Keratinocyte (primary cell): ENCODE data around the gene NOS3. TPM values are rescaled to one million over a fixed set of nuclear protein-coding genes. Genes with fewer than 3 reads are reported as not detected.

Source experiments
- DNase-seq: peaks from one replicate; pipeline ENCODE4 v3.0.0-alpha.2; 2011; ENCODE audit warnings: low read depth, missing footprints, low spot score
- FAIRE-seq: peaks from 2 replicates; lab custom pipeline; 2011; peaks lifted over from hg19 to GRCh38; lab: Jason Lieb, UNC
- H2AFZ ChIP-seq: 2 replicates; pipeline ENCODE4 v1.6.0; 2012; ENCODE audit warnings: low read length, control low read depth, inconsistent platforms; ENCODE audit not compliant: control insufficient read depth
- H3K27ac ChIP-seq: 2 replicates; pipeline ENCODE4 v1.5.1; 2011; ENCODE audit warnings: low read length; ENCODE audit not compliant: control insufficient read depth, insufficient read depth
- H3K27me3 ChIP-seq: 3 replicates; pipeline ENCODE4 v1.6.0; 2011; ENCODE audit warnings: low read length; ENCODE audit not compliant: control insufficient read depth, insufficient read depth; ENCODE audit errors: extremely low read depth
- H3K36me3 ChIP-seq, 2 experiments: 2 replicates in 1 of 2; 3 replicates in 1 of 2; pipeline ENCODE4 v1.5.1; 2011; ENCODE audit warnings: low read length in 2 of 2, mild to moderate bottlenecking in 1 of 2; ENCODE audit not compliant: control insufficient read depth in 2 of 2, insufficient read depth in 2 of 2; ENCODE audit errors: extremely low read depth in 1 of 2
- H3K4me1 ChIP-seq: 3 replicates; pipeline ENCODE4 v1.5.1; 2011; ENCODE audit warnings: low read length; ENCODE audit not compliant: control insufficient read depth, insufficient read depth; ENCODE audit errors: extremely low read depth
- H3K4me2 ChIP-seq: 3 replicates; pipeline ENCODE4 v1.6.0; 2011; ENCODE audit warnings: low read depth, low read length; ENCODE audit not compliant: control insufficient read depth, insufficient read depth; ENCODE audit errors: extremely low read depth
- H3K4me3 ChIP-seq, 3 experiments: fragments of 200-600 bp in 1 of 3; sonication (generic) in 1 of 3; 2 replicates in 2 of 3; 3 replicates in 1 of 3; pipeline ENCODE4 v1.5.1; 2011 to 2016; ENCODE audit warnings: low read length in 3 of 3, mild to moderate bottlenecking in 3 of 3, control low read depth in 2 of 3, inconsistent platforms in 1 of 3, low read depth in 1 of 3, mixed read lengths in 1 of 3, mixed run types in 1 of 3, moderate library complexity in 1 of 3; ENCODE audit not compliant: control insufficient read depth in 2 of 3, insufficient read depth in 2 of 3; ENCODE audit errors: extremely low read depth in 1 of 3
- H3K79me2 ChIP-seq: 2 replicates; pipeline ENCODE4 v1.6.0; 2012; ENCODE audit warnings: low read length; ENCODE audit not compliant: control insufficient read depth, insufficient read depth
- H3K9ac ChIP-seq: 3 replicates; pipeline ENCODE4 v1.6.0; 2011; ENCODE audit warnings: low read length; ENCODE audit not compliant: control insufficient read depth, insufficient read depth; ENCODE audit errors: extremely low read depth
- H3K9me1 ChIP-seq: 3 replicates; pipeline ENCODE4 v1.6.0; 2011; ENCODE audit warnings: low read length; ENCODE audit not compliant: control insufficient read depth, insufficient read depth; ENCODE audit errors: extremely low read depth
- H3K9me3 ChIP-seq: 2 replicates; pipeline ENCODE4 v1.5.1; 2012; ENCODE audit warnings: low read depth, low read length; ENCODE audit not compliant: control insufficient read depth
- H4K20me1 ChIP-seq: 3 replicates; pipeline ENCODE4 v1.6.0; 2011; ENCODE audit warnings: low read length; ENCODE audit not compliant: control insufficient read depth, insufficient read depth; ENCODE audit errors: extremely low read depth
- EZH2 ChIP-seq: IDR thresholded peaks from one replicate; pipeline ENCODE4 v1.6.1; 2012; ENCODE audit warnings: inconsistent platforms, mild to moderate bottlenecking, low read length, moderate library complexity
- dilution Hi-C: fragments of 300-500 bp; cut with MboI; formaldehyde crosslinking; loops from one replicate; pipeline ENCODE4 v1.7.0; 2020; ENCODE audit warnings: low sequenced_read_pairs; ENCODE audit not compliant: extremely low pct_ligation_motif_present
- polyA plus RNA-seq, 5 experiments: library from polyadenylated mRNA; depleted of rRNA in 3 of 5; stranded (reverse) in 3 of 5; stranded (forward) in 1 of 5; unstranded in 1 of 5; fragments of >200 nt; gene quantifications; 1 replicate in 1 of 5; 2 replicates in 3 of 5; 3 replicates in 1 of 5; pipeline versions ENCODE4 v1.2.1 to v1.2.3, GENCODE V29; 2011 to 2012; ENCODE audit warnings: missing spikeins in 2 of 5, low read depth in 1 of 5, low replicate concordance in 1 of 5
- TF ChIP-seq, protein P1 (sequence below), 3 experiments: IDR thresholded peaks in 1 of 3; conservative IDR thresholded peaks in 1 of 3; optimal IDR thresholded peaks in 1 of 3; 2 replicates in 2 of 3; 3 replicates in 1 of 3; pipeline versions ENCODE3 to v1.5.1; 2011; ENCODE audit warnings: low read length in 3 of 3, mild to moderate bottlenecking in 3 of 3, moderate library complexity in 2 of 3, control low read depth in 1 of 3, inconsistent platforms in 1 of 3; ENCODE audit not compliant: insufficient read depth in 2 of 3; ENCODE audit errors: extremely low read depth in 1 of 3

The NOS3 gene
- polyA plus RNA-seq, 1 donor (not counting 4 experiments of a cell fraction or from before 2014, with no cell fraction given) = 0.77 TPM

DNA sequence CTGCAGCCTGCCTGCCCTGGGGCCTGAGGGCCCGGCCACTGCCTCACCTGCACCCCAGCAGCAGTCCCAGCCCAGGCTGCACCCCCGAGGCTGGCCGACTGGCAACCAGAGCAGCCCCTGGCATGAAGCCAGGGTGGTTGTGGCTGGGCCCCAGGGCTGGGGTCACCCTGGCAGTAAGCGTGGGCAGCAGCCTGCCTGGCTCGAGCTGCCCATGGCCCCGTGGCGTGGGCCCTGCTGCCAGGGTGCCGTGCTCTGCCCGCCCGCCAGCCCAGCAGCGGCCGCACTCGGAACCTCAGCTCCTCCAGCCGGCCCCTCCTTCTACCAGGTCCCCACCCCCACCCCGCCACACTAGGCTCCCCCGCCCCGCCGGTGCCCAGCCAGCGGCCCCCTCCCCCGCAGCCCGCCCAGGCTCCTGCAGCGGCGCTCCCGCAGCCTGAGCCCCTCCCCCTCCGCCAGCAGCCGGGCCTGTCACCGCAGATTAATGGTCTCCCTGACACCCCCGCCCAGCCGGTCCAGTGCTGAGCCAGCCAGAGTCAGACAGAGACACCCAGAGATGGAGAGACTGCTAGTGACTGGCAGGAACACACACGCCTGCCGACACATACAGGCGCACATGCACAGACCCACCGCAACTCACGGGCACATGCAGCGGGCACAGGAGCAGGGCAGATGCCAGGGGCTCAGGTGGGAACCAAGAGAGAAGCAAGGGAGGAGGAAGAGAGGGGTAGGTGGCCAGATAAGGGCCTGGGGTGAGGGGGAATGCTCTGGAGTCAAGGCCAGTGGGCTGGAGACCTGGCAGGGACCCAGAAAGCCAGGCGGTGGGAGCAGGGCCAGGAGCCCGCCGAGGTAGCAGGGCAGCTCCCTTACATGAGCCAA is 35.1 kb upstream of the NOS3 start:
- Histone ChIP-seq H3K4me3 (no peak overlapping the region), H3K4me2 (no peak overlapping the region), H3K27ac (no peak overlapping the region), H3K36me3 (no peaks in the 10 kb centered on the region), H2AFZ (no peak overlapping the region), H3K27me3 (peaks cover 58% of the 10 kb centered on the region), H3K79me2 (no peaks in the 10 kb centered on the region), H4K20me1 (no peaks in the 10 kb centered on the region), H3K4me1 (no peaks in the 10 kb centered on the region), H3K9me1 (no peaks in the 10 kb centered on the region), H3K9me3 (no peaks in the 10 kb centered on the region), H3K9ac (no peak overlapping the region)
- FAIRE-seq (no peak), DNase-seq (no peak)
- dilution Hi-C loops = no loop called here
- TF ChIP-seq EZH2 = peak; percentile 16
- TF ChIP-seq, protein P1, sequence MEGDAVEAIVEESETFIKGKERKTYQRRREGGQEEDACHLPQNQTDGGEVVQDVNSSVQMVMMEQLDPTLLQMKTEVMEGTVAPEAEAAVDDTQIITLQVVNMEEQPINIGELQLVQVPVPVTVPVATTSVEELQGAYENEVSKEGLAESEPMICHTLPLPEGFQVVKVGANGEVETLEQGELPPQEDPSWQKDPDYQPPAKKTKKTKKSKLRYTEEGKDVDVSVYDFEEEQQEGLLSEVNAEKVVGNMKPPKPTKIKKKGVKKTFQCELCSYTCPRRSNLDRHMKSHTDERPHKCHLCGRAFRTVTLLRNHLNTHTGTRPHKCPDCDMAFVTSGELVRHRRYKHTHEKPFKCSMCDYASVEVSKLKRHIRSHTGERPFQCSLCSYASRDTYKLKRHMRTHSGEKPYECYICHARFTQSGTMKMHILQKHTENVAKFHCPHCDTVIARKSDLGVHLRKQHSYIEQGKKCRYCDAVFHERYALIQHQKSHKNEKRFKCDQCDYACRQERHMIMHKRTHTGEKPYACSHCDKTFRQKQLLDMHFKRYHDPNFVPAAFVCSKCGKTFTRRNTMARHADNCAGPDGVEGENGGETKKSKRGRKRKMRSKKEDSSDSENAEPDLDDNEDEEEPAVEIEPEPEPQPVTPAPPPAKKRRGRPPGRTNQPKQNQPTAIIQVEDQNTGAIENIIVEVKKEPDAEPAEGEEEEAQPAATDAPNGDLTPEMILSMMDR (optimal IDR thresholded peaks at IDR 0.05 in 1 of 3, IDR thresholded peaks at IDR 0.05 in 1 of 3, conservative IDR thresholded peaks at IDR 0.05 in 1 of 3; ENCODE audit: extremely low read depth in 1 of 3, insufficient read depth in 2 of 3, low read length in 3 of 3) = no peak

DNA sequence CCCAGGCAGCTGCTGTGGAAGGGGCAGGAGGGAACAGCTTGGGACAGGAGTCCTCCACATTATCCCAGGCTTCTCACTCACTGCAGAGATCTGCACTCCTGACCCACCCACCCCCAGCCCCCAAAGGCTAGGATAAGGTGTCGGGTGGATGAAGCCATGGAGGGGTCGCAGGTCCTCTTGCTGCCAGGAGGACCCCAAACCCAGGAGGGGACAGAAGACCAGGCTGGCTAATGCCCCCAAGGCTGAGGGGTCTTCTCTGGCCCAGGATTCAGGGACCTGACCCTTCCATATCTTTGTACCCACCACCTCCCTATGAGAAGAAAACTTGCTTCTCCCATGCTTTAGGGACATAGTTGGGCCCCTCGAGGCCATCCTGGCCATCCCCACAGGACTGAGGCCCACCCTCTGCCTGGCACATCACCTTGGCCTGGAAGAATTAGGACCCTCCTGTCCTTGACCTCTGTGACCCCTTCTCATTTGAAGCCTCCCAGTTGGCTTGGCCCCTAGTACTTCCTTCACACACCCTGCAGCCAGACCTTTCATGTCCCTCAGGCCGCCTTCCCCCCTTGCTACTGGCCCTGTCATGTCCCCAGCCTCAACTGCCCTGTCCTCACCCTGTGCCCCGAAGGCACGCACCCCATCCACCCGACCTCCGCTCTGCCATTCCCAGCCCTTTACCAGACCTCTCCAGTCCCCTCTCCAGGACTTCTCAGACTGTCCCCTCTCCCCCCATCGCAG is 34.3 kb upstream of the NOS3 start:
- Histone ChIP-seq H3K9me1 (no peaks in the 10 kb centered on the region), H3K4me1 (no peaks in the 10 kb centered on the region), H3K36me3 (no peaks in the 10 kb centered on the region), H3K4me2 (no peak overlapping the region), H3K79me2 (no peaks in the 10 kb centered on the region), H3K9ac (no peak overlapping the region), H2AFZ (no peak overlapping the region), H4K20me1 (no peaks in the 10 kb centered on the region), H3K4me3 (no peak overlapping the region), H3K27me3 (peaks cover 62% of the 10 kb centered on the region), H3K9me3 (no peaks in the 10 kb centered on the region), H3K27ac (no peak overlapping the region)
- TF ChIP-seq EZH2 = no peak
- TF ChIP-seq, protein P1 (optimal IDR thresholded peaks at IDR 0.05 in 1 of 3, IDR thresholded peaks at IDR 0.05 in 1 of 3, conservative IDR thresholded peaks at IDR 0.05 in 1 of 3; ENCODE audit: extremely low read depth in 1 of 3, insufficient read depth in 2 of 3, low read length in 3 of 3) = no peak
- FAIRE-seq = no peak
- no peak for DNase-seq
- dilution Hi-C loops = no loop called here
